ENCODE measurements around the gene VANGL2.

GRCh38 chr1:160419838-160420169 is 19.4 kb downstream of the VANGL2 start:
- no peak for TF ChIP-seq POLR2AphosphoS5 (IDR thresholded peaks at IDR 0.05; ENCODE audit: low read depth)
- no peak for TF ChIP-seq CTCF (IDR thresholded peaks at IDR 0.05; ENCODE audit: insufficient read depth, low read length)
- no peak for TF ChIP-seq REST (IDR thresholded peaks at IDR 0.05; ENCODE audit: insufficient replicate concordance, low read depth)
- no peak for TF ChIP-seq SPI1 (IDR thresholded peaks at IDR 0.05; ENCODE audit: borderline replicate concordance, low read depth)
- TF ChIP-seq GABPA (IDR thresholded peaks at IDR 0.05; ENCODE audit: low read depth) = no peak

All from HL-60 (cell line).